IgD-negative memory B cell (primary cell): ENCODE measurements around the gene SPAG16. TPM values are rescaled to one million over a fixed set of nuclear protein-coding genes. Genes with fewer than 3 reads are reported as not detected.
"Not testable (repeated sequence)": the region's sequence is repeated elsewhere in the genome, so short reads cannot be mapped to it uniquely, and the experiment has no call there.

Source experiments
- H3K27ac Mint-ChIP-seq, 3 donors: one replicate each; pipeline ENCODE4 v1.8.0; 2020 to 2022; ENCODE audit warnings: mild to moderate bottlenecking in 3 of 3, mixed read lengths in 3 of 3, moderate library complexity in 1 of 3
- H3K27me3 Mint-ChIP-seq: one replicate; pipeline ENCODE4 v1.8.0; 2021; ENCODE audit warnings: mixed read lengths
- H3K36me3 Mint-ChIP-seq: one replicate; pipeline ENCODE4 v1.8.0; 2020; ENCODE audit warnings: mild to moderate bottlenecking, mixed read lengths
- H3K4me1 Mint-ChIP-seq, 3 donors: one replicate each; pipeline ENCODE4 v1.8.0; 2020 to 2022; ENCODE audit warnings: mixed read lengths in 3 of 3, mild to moderate bottlenecking in 1 of 3
- H3K4me3 Mint-ChIP-seq, 4 donors: one replicate each; pipeline ENCODE4 v1.8.0; 2020 to 2022; ENCODE audit warnings: mild to moderate bottlenecking in 4 of 4, mixed read lengths in 4 of 4, moderate library complexity in 3 of 4
- H3K9me3 Mint-ChIP-seq, 3 donors: one replicate each; pipeline ENCODE4 v1.8.0; 2020 to 2021; ENCODE audit warnings: mixed read lengths in 3 of 3, mild to moderate bottlenecking in 1 of 3
- polyA plus RNA-seq: library from polyadenylated mRNA; unstranded; fragments of 300-500 nt; fragmentation: Illumina TruSeq; gene quantifications from one replicate; pipeline ENCODE4 v1.2.3, GENCODE V29; 2021

The SPAG16 gene
- polyA plus RNA-seq, 1 donor from 2014 or later: 9.1 TPM

GRCh38 chr2:213251618-213252017 lies 32.6 kb upstream of the SPAG16 start:
- H3K9me3 Mint-ChIP-seq: no peaks in the 10 kb centered on the region
- H3K27ac Mint-ChIP-seq: no peak overlapping the region
- H3K4me1 Mint-ChIP-seq: no peaks in the 10 kb centered on the region
- peaks cover 3% of the 10 kb centered on the region for H3K27me3 Mint-ChIP-seq
- H3K4me3 Mint-ChIP-seq: no peak overlapping the region
- H3K36me3 Mint-ChIP-seq: no peaks in the 10 kb centered on the region

- Mint-ChIP-seq H3K27me3 (peaks cover 3% of the 10 kb centered on the region), H3K36me3 (peaks cover under 1% of the 10 kb centered on the region), H3K9me3 (no peaks in the 10 kb centered on the region), H3K4me1 (no peaks in the 10 kb centered on the region), H3K4me3 (no peak overlapping the region), H3K27ac (no peak overlapping the region)
These were observed 32.1 kb upstream of the SPAG16 start for GRCh38 chr2:213252206-213252605.

GRCh38 chr2:213253162-213253561 lies 31.1 kb upstream of the SPAG16 start:
- Mint-ChIP-seq H3K36me3 (peaks cover 1% of the 10 kb centered on the region), H3K27ac (no peak overlapping the region), H3K27me3 (peaks cover 3% of the 10 kb centered on the region), H3K4me3 (no peak overlapping the region), H3K9me3 (no peaks in the 10 kb centered on the region), H3K4me1 (no peaks in the 10 kb centered on the region)

- H3K4me3 Mint-ChIP-seq: no peak overlapping the region
- H3K4me1 Mint-ChIP-seq: no peaks in the 10 kb centered on the region
- H3K27ac Mint-ChIP-seq: no peak overlapping the region
- H3K36me3 Mint-ChIP-seq: peaks cover 1% of the 10 kb centered on the region
- peaks cover 5% of the 10 kb centered on the region for H3K27me3 Mint-ChIP-seq
- H3K9me3 Mint-ChIP-seq: no peaks in the 10 kb centered on the region
These were observed 25.0 kb upstream of the SPAG16 start for GRCh38 chr2:213259266-213259665.

- Mint-ChIP-seq H3K27me3 (peaks cover 4% of the 10 kb centered on the region), H3K27ac (no peak overlapping the region), H3K4me1 (no peaks in the 10 kb centered on the region), H3K36me3 (peaks cover 1% of the 10 kb centered on the region), H3K4me3 (no peak overlapping the region), H3K9me3 (no peaks in the 10 kb centered on the region)
These were observed 23.0 kb upstream of the SPAG16 start for GRCh38 chr2:213261237-213261636.

GRCh38 chr2:213261715-213262114 lies 22.5 kb upstream of the SPAG16 start:
- Mint-ChIP-seq H3K36me3 (peaks cover 1% of the 10 kb centered on the region), H3K9me3 (no peaks in the 10 kb centered on the region), H3K4me1 (no peaks in the 10 kb centered on the region), H3K27ac (no peak overlapping the region), H3K4me3 (no peak overlapping the region), H3K27me3 (peaks cover 2% of the 10 kb centered on the region)

- no peaks in the 10 kb centered on the region for H3K9me3 Mint-ChIP-seq
- H3K27ac Mint-ChIP-seq: no peak overlapping the region
- H3K36me3 Mint-ChIP-seq: no peaks in the 10 kb centered on the region
- H3K4me1 Mint-ChIP-seq: no peaks in the 10 kb centered on the region
- peaks cover 2% of the 10 kb centered on the region for H3K27me3 Mint-ChIP-seq
- H3K4me3 Mint-ChIP-seq: no peak overlapping the region
These were observed 18.6 kb upstream of the SPAG16 start for GRCh38 chr2:213265679-213266078.

GRCh38 chr2:213266421-213266820 lies 17.8 kb upstream of the SPAG16 start:
- Mint-ChIP-seq H3K36me3 (no peaks in the 10 kb centered on the region), H3K4me3 (no peak overlapping the region), H3K27ac (no peak overlapping the region), H3K9me3 (no peaks in the 10 kb centered on the region), H3K27me3 (peaks cover under 1% of the 10 kb centered on the region), H3K4me1 (no peaks in the 10 kb centered on the region)

GRCh38 chr2:213271947-213272346 lies 12.3 kb upstream of the SPAG16 start:
- H3K4me1 Mint-ChIP-seq: no peaks in the 10 kb centered on the region
- peaks cover 0 to 1% (median 0%) of the 10 kb centered on the region in 3 donors for H3K9me3 Mint-ChIP-seq
- no peak overlapping the region for H3K4me3 Mint-ChIP-seq
- no peak overlapping the region for H3K27ac Mint-ChIP-seq
- H3K36me3 Mint-ChIP-seq: no peaks in the 10 kb centered on the region
- no peaks in the 10 kb centered on the region for H3K27me3 Mint-ChIP-seq

GRCh38 chr2:213274143-213274542 lies 10.1 kb upstream of the SPAG16 start:
- Mint-ChIP-seq H3K27me3 (peaks cover 3% of the 10 kb centered on the region), H3K4me3 (no peak overlapping the region), H3K9me3 (peaks cover 0 to 9% (median 0%) of the 10 kb centered on the region in 3 donors)

GRCh38 chr2:213275265-213275664 lies 9.0 kb upstream of the SPAG16 start:
- Mint-ChIP-seq H3K27me3 (peaks cover 3% of the 10 kb centered on the region), H3K4me3 (no peak overlapping the region), H3K4me1 (no peaks in the 10 kb centered on the region), H3K27ac (no peak overlapping the region), H3K36me3 (peaks cover 6% of the 10 kb centered on the region), H3K9me3 (peaks cover 0 to 9% (median 0%) of the 10 kb centered on the region in 3 donors)

More at GRCh38 chr2:213274143-213274542, 10.1 kb upstream of the SPAG16 start:
- Mint-ChIP-seq H3K27ac (no peak overlapping the region), H3K36me3 (peaks cover 5% of the 10 kb centered on the region), H3K4me1 (no peaks in the 10 kb centered on the region)

- not testable (repeated sequence) for H3K27me3 Mint-ChIP-seq, H3K27ac Mint-ChIP-seq, H3K4me1 Mint-ChIP-seq, H3K9me3 Mint-ChIP-seq, H3K36me3 Mint-ChIP-seq, H3K4me3 Mint-ChIP-seq
These were observed 7.1 kb upstream of the SPAG16 start for GRCh38 chr2:213277134-213277533.

GRCh38 chr2:213279116-213279620 lies 5.1 kb upstream of the SPAG16 start:
- H3K27me3 Mint-ChIP-seq: peaks cover 5% of the 10 kb centered on the region
- H3K9me3 Mint-ChIP-seq: peaks cover 0 to 9% (median 0%) of the 10 kb centered on the region in 3 donors
- H3K4me1 Mint-ChIP-seq: peaks cover 7 to 11% (median 11%) of the 10 kb centered on the region in 3 donors
- peaks cover 9% of the 10 kb centered on the region for H3K36me3 Mint-ChIP-seq
- no peak overlapping the region for H3K27ac Mint-ChIP-seq
- no peak overlapping the region for H3K4me3 Mint-ChIP-seq

- Mint-ChIP-seq H3K36me3 (peaks cover 9% of the 10 kb centered on the region), H3K9me3 (peaks cover 0 to 9% (median 0%) of the 10 kb centered on the region in 3 donors), H3K27me3 (peaks cover 5% of the 10 kb centered on the region), H3K4me1 (peaks cover 11 to 15% (median 14%) of the 10 kb centered on the region in 3 donors), H3K4me3 (no peak overlapping the region), H3K27ac (no peak overlapping the region)
These were observed 4.3 kb upstream of the SPAG16 start for GRCh38 chr2:213279971-213280370.

GRCh38 chr2:213281156-213281555 lies 3.1 kb upstream of the SPAG16 start:
- H3K36me3 Mint-ChIP-seq: peaks cover 9% of the 10 kb centered on the region
- H3K9me3 Mint-ChIP-seq: peaks cover 0 to 9% (median 0%) of the 10 kb centered on the region in 3 donors
- H3K4me3 Mint-ChIP-seq: no peak overlapping the region
- no peak overlapping the region for H3K27ac Mint-ChIP-seq
- H3K4me1 Mint-ChIP-seq: peaks cover 20 to 23% (median 21%) of the 10 kb centered on the region in 3 donors
- H3K27me3 Mint-ChIP-seq: peaks cover 5% of the 10 kb centered on the region

GRCh38 chr2:213285404-213285803 lies 1.1 kb downstream of the SPAG16 start:
- H3K9me3 Mint-ChIP-seq: no peaks in the 10 kb centered on the region
- H3K36me3 Mint-ChIP-seq: peaks cover 5% of the 10 kb centered on the region
- no peak overlapping the region for H3K27ac Mint-ChIP-seq
- H3K4me3 Mint-ChIP-seq: peak overlapping the region in 3 of 4 donors; percentile 5 to 98 (median 34)
- peaks cover 3% of the 10 kb centered on the region for H3K27me3 Mint-ChIP-seq
- peaks cover 23 to 30% (median 24%) of the 10 kb centered on the region in 3 donors for H3K4me1 Mint-ChIP-seq
